ENCODE measurements around the gene UNC5C. TPM values are rescaled to one million over a fixed set of nuclear protein-coding genes. Genes with fewer than 3 reads are reported as not detected.

The UNC5C gene
- total RNA-seq, 4 donors from 2014 or later = 0.44 to 0.68 (median 0.61) TPM

DNA sequence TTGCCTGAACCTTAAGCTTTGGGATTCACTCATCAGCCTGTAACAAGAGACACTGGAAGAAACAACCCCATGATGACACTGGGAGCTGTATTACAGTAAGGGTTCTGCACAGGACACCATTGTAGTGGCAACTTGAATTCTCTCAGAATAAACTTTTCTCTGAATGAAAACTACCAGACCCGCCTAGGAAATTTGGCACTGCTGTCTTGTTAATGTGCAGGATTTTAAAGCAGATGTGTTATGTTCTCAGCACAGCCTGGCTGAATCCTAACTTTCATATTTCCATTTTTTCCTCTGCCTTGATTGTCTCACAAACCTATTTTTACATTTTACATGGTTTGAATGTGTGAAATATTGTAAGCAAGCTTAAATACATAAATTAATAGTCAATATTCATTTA lies 253.6 kb downstream of the UNC5C start:
- TF ChIP-seq, protein P1, sequence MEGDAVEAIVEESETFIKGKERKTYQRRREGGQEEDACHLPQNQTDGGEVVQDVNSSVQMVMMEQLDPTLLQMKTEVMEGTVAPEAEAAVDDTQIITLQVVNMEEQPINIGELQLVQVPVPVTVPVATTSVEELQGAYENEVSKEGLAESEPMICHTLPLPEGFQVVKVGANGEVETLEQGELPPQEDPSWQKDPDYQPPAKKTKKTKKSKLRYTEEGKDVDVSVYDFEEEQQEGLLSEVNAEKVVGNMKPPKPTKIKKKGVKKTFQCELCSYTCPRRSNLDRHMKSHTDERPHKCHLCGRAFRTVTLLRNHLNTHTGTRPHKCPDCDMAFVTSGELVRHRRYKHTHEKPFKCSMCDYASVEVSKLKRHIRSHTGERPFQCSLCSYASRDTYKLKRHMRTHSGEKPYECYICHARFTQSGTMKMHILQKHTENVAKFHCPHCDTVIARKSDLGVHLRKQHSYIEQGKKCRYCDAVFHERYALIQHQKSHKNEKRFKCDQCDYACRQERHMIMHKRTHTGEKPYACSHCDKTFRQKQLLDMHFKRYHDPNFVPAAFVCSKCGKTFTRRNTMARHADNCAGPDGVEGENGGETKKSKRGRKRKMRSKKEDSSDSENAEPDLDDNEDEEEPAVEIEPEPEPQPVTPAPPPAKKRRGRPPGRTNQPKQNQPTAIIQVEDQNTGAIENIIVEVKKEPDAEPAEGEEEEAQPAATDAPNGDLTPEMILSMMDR (IDR thresholded peaks at IDR 0.05; ENCODE audit: low read depth) = no peak

DNA sequence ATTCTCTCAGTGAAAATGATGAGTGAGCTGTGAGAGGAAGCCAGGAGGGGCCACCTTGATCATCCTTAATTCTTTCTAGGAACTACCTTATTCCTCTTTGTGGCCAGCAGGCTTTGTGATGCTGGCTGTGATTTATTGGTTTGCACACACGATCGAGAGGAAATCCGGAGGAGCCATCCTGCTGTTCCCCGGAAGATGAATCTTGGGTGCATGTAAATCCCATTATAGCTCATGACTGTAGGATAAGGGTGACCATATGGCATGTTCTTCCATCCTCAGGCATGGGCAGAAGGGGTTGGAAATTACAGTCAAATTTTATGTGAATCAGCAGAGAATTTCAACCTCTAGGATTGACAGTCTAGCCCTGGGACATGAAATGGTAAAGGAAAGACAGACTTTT lies 254.5 kb downstream of the UNC5C start:
- TF ChIP-seq, protein P1 (IDR thresholded peaks at IDR 0.05; ENCODE audit: low read depth) = no peak

DNA sequence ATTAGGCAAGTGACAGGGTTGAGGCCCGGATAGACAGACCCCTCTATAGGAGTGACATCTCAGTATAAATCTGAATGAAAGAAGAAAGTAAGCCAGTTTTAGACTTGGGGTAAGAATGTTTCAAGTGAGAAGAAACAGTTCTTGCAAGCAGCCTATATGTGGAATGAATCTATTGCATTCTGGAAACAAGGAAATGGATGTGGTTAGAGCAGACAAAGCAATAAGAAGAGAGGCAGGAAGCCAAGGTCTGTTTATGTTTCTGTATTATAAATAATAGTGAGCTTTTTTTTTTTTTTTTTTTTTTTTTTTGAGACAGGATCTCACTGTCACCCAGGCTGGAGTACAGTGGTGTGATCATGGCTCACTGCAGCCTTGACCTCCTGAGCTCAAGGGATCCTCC lies 255.8 kb downstream of the UNC5C start:
- TF ChIP-seq, protein P1 (IDR thresholded peaks at IDR 0.05; ENCODE audit: low read depth) = no peak

DNA sequence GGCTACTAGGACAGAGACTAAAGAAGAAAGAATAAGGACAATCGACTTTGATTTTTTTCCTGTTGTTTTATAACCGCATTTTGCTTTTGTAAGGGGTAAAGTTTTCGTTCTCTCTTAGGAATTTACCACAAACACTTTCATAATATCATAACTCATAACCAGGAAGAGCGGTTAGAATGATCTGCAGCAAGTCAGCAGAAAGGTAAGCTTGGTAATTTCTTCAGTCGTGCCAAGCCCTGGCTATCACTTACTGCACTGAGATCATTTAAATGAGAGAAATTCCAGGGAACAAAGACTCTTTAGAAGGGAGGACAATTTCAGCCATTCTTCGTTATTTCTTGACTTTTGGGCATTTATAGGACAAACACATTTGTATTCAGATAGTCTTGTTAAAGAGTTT lies 258.1 kb downstream of the UNC5C start:
- TF ChIP-seq, protein P1 (IDR thresholded peaks at IDR 0.05; ENCODE audit: low read depth) = no peak

DNA sequence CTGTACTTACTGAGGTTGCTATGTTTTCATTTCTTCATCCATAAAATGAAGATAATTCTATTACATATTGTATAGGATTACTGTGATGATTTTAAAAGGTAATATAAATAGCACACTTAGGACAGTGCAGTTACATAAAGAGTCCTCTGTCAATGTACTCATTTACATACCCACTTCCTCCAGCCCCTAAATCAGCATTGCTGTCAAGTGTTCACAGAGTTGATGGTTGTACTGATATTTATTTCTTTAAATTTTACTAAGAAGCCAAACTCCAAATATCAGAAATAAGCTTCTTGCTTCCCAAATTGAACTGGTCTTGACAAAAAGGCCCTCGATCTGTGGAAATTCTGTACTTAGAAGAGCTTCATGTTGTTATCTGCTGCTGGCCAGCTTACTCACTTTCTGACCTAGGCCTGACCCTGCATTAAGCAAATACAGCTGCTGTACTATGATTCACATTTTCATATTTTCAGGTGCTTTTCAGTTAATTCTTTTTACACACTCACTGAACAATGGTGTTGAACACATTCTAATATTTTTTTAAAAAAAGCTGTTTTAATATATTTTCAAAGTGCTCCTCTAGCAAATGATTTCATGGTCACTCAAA lies 259.6 kb downstream of the UNC5C start:
- TF ChIP-seq, protein P1 (IDR thresholded peaks at IDR 0.05; ENCODE audit: low read depth) = no peak

DNA sequence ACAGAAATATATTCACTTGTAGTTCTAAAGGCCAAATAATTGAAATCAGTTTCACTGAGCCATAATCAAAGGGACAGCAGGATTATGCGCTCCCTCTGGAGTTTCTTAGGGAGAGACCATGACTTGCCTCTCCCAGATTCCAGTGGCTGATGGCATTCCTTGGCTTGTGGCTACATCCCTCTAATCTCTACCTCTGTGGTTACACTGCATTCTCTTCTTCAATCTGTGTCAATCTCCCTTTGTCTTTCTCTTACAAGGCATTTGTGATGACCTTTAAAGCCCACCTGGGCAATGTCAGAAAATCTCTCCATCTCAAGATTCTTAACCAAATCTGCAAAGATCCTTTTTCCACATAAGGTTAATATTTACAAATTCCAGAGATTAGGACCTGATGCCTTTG lies 260.2 kb downstream of the UNC5C start:
- TF ChIP-seq, protein P1 (IDR thresholded peaks at IDR 0.05; ENCODE audit: low read depth) = no peak

DNA sequence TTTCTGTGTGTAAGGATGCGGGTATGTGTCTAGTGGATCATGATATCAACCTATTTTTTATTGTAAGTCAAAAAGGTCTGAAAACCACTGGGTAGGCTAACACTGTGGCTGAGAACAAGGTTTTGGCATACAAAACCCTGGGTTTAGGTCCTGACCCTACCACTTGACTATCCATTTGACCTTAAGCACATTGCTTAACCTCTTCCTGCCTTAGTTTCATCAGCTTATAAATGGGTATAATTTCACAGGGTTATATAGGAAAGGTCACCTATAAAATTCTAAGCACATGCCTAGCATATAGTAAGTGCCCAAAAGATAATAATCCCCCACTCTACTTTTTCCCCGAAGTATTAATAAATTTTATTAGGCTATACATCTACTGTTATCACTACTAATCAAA lies 263.0 kb downstream of the UNC5C start:
- TF ChIP-seq, protein P1 (IDR thresholded peaks at IDR 0.05; ENCODE audit: low read depth) = no peak
